ENCODE data around the gene MAP4K3.

DNA sequence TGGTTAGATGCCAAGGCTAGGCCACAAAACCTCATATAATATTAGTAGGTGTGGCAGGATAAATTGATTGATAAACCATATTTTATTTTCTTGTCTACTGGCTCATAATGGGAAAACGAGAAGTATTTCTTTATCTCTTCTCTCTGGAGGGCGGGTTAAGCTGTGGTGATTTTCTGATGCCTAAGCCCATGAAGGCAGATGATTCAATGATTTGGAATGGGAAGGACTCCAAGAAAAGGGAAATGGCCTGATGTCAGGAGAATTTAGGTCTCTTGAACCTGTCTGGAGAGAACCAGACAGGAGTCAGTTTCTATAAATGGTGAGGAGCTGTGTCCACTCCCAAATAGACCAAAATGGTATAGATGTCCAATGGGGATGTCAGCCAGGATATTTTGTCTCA lies 18.7 kb upstream of the MAP4K3 start:
- no peak for TF ChIP-seq SMC3 (IDR thresholded peaks at IDR 0.05; ENCODE audit: borderline replicate concordance, low read length)
- TF ChIP-seq, protein P1, sequence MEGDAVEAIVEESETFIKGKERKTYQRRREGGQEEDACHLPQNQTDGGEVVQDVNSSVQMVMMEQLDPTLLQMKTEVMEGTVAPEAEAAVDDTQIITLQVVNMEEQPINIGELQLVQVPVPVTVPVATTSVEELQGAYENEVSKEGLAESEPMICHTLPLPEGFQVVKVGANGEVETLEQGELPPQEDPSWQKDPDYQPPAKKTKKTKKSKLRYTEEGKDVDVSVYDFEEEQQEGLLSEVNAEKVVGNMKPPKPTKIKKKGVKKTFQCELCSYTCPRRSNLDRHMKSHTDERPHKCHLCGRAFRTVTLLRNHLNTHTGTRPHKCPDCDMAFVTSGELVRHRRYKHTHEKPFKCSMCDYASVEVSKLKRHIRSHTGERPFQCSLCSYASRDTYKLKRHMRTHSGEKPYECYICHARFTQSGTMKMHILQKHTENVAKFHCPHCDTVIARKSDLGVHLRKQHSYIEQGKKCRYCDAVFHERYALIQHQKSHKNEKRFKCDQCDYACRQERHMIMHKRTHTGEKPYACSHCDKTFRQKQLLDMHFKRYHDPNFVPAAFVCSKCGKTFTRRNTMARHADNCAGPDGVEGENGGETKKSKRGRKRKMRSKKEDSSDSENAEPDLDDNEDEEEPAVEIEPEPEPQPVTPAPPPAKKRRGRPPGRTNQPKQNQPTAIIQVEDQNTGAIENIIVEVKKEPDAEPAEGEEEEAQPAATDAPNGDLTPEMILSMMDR (IDR thresholded peaks at IDR 0.05 in 2 of 3, conservative IDR thresholded peaks at IDR 0.05 in 1 of 3; ENCODE audit: control insufficient read depth in 2 of 3, extremely low read depth in 1 of 3, insufficient read depth in 1 of 3, low read depth in 3 of 3, low read length in 3 of 3): no peak
- no peak for TF ChIP-seq FOS (IDR thresholded peaks at IDR 0.05; ENCODE audit: borderline replicate concordance, extremely low read depth, insufficient read length)
- TF ChIP-seq, protein P2, sequence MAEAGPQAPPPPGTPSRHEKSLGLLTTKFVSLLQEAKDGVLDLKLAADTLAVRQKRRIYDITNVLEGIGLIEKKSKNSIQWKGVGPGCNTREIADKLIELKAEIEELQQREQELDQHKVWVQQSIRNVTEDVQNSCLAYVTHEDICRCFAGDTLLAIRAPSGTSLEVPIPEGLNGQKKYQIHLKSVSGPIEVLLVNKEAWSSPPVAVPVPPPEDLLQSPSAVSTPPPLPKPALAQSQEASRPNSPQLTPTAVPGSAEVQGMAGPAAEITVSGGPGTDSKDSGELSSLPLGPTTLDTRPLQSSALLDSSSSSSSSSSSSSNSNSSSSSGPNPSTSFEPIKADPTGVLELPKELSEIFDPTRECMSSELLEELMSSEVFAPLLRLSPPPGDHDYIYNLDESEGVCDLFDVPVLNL (IDR thresholded peaks at IDR 0.05; ENCODE audit: low read depth, low read length): no peak
- TF ChIP-seq, protein P3, sequence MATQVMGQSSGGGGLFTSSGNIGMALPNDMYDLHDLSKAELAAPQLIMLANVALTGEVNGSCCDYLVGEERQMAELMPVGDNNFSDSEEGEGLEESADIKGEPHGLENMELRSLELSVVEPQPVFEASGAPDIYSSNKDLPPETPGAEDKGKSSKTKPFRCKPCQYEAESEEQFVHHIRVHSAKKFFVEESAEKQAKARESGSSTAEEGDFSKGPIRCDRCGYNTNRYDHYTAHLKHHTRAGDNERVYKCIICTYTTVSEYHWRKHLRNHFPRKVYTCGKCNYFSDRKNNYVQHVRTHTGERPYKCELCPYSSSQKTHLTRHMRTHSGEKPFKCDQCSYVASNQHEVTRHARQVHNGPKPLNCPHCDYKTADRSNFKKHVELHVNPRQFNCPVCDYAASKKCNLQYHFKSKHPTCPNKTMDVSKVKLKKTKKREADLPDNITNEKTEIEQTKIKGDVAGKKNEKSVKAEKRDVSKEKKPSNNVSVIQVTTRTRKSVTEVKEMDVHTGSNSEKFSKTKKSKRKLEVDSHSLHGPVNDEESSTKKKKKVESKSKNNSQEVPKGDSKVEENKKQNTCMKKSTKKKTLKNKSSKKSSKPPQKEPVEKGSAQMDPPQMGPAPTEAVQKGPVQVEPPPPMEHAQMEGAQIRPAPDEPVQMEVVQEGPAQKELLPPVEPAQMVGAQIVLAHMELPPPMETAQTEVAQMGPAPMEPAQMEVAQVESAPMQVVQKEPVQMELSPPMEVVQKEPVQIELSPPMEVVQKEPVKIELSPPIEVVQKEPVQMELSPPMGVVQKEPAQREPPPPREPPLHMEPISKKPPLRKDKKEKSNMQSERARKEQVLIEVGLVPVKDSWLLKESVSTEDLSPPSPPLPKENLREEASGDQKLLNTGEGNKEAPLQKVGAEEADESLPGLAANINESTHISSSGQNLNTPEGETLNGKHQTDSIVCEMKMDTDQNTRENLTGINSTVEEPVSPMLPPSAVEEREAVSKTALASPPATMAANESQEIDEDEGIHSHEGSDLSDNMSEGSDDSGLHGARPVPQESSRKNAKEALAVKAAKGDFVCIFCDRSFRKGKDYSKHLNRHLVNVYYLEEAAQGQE (IDR thresholded peaks at IDR 0.05; ENCODE audit: low read depth, low read length): no peak
- TF ChIP-seq, protein P4, sequence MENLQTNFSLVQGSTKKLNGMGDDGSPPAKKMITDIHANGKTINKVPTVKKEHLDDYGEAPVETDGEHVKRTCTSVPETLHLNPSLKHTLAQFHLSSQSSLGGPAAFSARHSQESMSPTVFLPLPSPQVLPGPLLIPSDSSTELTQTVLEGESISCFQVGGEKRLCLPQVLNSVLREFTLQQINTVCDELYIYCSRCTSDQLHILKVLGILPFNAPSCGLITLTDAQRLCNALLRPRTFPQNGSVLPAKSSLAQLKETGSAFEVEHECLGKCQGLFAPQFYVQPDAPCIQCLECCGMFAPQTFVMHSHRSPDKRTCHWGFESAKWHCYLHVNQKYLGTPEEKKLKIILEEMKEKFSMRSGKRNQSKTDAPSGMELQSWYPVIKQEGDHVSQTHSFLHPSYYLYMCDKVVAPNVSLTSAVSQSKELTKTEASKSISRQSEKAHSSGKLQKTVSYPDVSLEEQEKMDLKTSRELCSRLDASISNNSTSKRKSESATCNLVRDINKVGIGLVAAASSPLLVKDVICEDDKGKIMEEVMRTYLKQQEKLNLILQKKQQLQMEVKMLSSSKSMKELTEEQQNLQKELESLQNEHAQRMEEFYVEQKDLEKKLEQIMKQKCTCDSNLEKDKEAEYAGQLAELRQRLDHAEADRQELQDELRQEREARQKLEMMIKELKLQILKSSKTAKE (IDR thresholded peaks at IDR 0.05; ENCODE audit: low read depth, poor library complexity, severe bottlenecking): no peak
- no peak for TF ChIP-seq POLR2A (IDR thresholded peaks at IDR 0.05; ENCODE audit: low read depth, low read length)
- TF ChIP-seq, protein P5, sequence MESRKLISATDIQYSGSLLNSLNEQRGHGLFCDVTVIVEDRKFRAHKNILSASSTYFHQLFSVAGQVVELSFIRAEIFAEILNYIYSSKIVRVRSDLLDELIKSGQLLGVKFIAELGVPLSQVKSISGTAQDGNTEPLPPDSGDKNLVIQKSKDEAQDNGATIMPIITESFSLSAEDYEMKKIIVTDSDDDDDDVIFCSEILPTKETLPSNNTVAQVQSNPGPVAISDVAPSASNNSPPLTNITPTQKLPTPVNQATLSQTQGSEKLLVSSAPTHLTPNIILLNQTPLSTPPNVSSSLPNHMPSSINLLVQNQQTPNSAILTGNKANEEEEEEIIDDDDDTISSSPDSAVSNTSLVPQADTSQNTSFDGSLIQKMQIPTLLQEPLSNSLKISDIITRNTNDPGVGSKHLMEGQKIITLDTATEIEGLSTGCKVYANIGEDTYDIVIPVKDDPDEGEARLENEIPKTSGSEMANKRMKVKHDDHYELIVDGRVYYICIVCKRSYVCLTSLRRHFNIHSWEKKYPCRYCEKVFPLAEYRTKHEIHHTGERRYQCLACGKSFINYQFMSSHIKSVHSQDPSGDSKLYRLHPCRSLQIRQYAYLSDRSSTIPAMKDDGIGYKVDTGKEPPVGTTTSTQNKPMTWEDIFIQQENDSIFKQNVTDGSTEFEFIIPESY (IDR thresholded peaks at IDR 0.05): no peak
- no peak for TF ChIP-seq CREM (IDR thresholded peaks at IDR 0.05; ENCODE audit: low read depth)
